GM18868 (cell line): ENCODE measurements around the gene ENG.
"Not testable (repeated sequence)": the region's sequence is repeated elsewhere in the genome, so short reads cannot be mapped to it uniquely, and the experiment has no call there.

Experiments
- ATAC-seq: cut with Tn5 transposase; IDR thresholded peaks from one replicate; pipeline ENCODE4 v1.9.1; 2021; ENCODE audit warnings: mild to moderate bottlenecking, moderate library complexity; ENCODE audit not compliant: unreplicated experiment

The ENG gene

GRCh38 chr9:127854184-127854806 lies at the start of gene ENG:
Gene ENG (minus strand): TSS chr9:127854658. CDS start chr9:127854355, 303 bp downstream.
- no peak for ATAC-seq

DNA sequence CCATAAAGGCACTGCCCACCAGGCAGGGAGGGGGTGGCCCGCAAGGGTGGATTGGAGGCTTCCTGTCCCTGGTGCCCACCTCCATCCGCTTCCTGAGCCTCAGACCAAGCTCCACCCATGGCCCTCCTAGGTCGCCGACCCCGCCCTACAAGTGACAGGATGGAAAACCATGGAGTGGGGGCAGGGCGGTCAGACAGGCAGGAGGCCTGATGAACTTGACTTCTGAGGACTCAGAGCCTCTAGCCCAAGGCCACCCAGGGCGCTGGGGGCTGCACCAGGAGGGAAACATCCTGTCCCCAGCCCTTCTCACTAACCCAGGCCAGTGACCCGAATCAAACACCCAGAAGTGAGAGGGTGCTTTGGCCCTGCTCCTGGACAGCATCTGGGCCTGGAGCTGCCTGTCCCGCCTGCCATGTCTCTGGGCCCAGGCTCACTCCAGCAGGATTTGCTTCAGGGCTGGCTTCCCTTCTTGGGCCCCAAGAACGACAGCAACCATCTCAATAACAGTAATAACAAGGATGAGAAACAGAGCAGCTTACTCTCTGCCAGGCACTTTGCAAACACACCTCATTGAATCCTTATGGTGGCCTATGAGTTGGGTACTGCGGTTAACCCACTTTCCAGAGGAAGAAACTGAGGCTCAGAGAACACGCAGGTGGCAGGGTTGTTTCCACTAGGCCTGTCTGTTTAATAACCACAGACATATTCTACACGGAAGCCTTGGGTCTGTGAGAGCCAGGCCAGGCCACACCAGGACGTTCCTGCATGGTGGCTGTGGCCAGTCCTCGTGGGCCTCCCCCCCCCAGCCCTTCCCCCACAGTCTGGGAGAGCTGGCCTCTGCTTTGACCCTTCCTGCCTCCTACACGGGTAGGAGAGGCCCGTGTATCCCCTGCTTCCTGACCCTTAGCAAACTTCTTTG lies 49.4 kb upstream of the ENG start:
- ATAC-seq = no peak

GRCh38 chr9:127899128-127899943 lies 44.9 kb upstream of the ENG start, which contains the start of gene ST6GALNAC6:
Gene ST6GALNAC6 (minus strand): TSS chr9:127899603. CDS start chr9:127897981, 1,622 bp downstream.
- ATAC-seq = peak; percentile 76

- peak; percentile 9 for ATAC-seq
These were observed 44.1 kb upstream of the ENG start for GRCh38 chr9:127898433-127899127.

DNA sequence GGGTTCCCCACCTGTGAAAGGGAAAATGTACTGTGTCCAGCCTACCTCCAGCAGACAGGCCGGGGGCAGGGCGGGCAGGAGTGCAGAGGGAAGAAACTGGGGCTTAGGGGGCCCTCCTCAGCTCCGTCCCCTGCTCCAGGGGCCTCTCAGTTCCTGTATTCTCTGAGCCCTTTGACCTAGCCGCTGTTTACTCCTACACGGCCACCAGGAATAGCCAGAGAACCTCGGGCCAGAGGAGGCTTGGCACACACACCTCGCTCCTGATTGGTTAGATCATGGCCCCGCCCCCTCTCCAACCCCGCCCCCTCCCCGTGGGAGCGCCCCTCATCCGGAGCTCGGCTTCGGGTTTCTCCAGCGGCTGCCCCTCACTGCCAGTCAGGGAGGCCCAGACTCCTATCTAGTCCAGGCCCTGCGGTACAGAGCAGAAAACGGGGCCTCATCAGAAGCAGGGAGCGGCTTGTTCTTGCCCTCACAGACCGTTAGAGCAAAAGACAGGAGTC lies 42.8 kb upstream of the ENG start:
- ATAC-seq = no peak

DNA sequence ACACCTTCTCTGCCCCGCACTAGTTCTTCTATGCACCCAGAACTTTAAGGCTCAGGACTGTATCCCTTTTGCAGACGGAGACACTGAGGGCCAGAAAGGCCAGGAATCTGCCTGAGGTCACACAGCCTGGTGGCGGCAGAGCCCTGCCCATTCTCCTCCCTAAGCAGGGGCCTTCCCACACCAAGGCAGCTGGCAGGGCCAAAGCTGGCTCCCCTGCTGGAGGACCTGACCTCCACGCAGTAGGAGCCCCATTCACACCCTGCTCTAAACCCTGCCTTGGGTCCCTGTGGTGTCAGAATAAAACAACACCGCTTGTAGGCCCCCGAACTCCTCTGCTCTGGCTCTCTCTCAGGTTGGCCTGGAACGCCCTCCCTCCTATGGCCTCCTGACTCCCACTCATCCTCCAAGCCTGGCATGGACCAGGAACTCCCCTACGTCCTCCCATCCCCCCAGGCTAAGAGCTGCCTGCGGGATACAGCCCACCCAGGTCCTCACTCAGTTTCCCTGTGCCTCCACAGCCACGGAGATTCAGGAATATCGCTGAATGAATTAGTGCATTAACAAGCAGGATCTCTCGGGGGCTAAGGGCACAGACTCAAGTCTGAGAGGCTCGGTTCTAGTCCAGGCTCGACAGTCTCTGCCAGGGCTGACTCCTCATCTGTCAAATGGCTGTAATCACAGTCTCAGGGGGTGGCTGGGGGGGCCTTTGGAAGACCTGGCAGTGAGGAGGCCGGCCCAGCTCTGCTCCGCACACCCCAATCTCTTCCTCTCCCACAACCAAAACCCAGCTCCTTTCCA lies 42.1 kb upstream of the ENG start:
- ATAC-seq = no peak

DNA sequence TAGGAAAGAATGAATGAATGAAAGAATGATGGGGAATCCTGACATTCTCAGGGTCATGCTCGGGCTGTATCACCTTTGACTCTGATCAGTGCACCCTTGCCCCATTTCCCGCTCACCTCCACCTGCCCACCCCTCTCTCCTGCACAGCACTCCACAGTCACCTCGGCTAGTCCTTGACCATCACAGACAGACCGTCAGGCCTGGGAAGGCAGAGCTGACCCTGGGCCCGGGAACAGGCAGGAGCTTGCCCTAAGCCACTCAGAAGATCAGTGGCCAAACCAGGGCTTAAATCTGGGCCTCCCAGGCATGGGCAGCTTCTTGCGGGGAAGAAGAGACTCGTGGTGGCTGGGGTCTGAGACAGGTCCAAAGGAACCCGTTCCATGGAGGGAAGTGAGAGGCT lies 41.4 kb upstream of the ENG start:
- ATAC-seq = no peak

DNA sequence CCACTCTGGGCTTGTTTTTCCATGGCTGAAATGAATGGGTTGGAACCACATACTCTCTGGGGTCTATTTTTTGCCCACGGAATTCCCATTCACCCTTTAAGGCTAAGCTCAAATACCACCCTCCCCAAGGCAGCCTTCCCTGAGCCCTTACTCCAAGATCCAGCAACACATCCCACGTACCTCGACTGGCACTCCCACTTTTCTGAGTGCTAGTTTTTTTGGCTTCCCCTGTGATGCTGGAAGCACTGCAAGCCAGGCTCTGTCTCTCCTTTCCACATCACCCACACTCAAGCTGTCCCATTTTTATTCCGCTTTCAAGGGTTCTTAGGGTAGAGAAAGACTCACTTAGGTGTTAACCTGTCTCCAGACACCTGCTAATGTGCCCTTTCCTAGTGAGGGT lies 38.9 kb upstream of the ENG start:
- no peak for ATAC-seq

GRCh38 chr9:127892831-127893230 lies 38.4 kb upstream of the ENG start:
- ATAC-seq = no peak

- no peak for ATAC-seq
These were observed 35.6 kb upstream of the ENG start for GRCh38 chr9:127890053-127890452.

DNA sequence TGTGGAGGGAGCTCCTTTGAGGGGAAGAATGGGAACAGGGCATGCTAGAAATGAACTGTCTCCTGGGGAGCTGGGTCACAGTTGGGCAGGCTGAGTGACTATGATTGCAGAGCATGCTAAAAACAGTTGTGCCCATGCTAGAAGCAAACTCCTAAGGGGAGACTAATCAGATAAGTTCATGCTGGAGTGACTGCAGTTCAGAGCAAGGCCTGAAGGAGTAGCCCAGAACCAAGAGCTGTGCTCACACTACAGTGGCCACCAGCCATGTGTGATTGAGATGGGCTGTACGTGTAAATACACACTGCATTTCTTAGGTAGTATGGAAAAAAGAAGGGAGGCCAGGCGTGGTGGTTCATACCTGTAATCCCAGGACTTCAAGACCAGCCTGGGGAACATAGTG lies 33.3 kb upstream of the ENG start:
- no peak for ATAC-seq

DNA sequence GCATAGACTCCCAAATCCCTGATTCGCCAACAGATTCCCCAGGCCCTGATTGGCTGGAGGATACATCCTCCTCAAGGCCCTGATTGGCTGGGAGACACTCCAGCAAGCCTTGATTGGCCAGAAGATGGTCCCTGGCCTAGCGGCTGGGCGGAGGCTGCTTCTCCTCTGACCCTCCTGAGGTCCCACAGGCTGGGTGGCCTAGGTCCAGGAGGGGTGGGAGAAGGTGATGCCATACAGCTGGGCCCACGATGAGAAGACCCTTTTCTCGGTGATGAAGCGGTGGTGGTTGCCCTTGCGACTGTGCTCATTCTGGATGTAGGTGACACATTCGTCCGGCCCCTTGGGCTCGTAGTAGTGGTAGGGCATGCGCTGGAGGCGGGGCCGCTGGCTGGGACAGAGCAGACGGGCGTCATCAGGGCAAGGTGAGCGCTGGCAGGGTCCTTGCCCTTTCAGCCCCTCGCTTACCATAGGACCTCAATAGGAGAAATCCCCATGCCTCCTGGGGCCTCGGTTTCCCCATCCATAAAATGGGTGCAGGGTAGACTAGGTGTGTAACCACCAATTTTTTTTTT lies 32.0 kb upstream of the ENG start:
- ATAC-seq = no peak

- no peak for ATAC-seq
These were observed 31.2 kb upstream of the ENG start for GRCh38 chr9:127885508-127886281.

DNA sequence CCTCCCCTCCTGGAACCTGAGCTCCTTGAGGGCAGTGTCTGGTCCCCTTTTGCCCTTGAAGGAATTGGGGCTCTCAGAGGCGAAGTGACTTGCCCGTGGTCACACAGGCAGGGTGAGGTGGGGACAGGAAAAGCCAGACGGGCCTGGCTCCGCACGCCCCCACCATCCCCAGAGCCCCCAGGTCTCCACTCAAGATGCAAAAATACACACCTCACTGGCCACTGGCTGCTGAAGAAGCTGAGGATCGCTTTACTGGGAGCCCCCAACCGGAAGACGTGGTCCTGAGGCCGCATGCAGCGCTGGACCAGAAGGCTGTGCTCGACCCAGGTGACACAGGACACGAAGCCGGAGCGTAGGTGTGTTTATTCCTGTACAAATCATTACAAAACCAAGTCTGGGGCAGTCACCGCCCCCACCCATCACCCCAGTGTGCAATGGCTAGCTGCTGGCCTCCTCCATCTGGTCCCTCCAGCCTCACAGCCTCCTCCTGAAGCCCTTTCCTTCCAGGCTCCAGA lies 30.6 kb upstream of the ENG start:
- ATAC-seq = no peak

- no peak for ATAC-seq
These were observed 30.0 kb upstream of the ENG start for GRCh38 chr9:127884427-127884911.

DNA sequence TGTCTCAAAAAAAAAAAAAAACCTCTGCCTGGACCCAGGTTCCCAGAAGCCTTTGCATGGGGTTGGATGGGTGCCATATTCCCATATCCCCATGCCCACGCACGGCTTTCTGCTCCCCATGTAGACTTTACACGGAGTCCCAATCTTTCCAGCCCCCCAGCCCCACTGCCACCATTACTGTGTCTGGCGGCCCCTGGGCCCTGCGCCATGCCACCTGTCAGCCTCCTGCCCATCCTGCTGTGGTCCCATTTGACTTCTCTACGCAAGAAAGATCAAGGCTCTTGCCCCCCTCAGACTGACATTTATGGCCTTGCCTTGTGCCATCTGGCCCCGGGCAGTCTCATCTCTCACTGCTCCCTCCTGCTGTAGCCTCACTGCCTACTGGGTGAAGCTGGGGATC lies 29.5 kb upstream of the ENG start:
- ATAC-seq = no peak

DNA sequence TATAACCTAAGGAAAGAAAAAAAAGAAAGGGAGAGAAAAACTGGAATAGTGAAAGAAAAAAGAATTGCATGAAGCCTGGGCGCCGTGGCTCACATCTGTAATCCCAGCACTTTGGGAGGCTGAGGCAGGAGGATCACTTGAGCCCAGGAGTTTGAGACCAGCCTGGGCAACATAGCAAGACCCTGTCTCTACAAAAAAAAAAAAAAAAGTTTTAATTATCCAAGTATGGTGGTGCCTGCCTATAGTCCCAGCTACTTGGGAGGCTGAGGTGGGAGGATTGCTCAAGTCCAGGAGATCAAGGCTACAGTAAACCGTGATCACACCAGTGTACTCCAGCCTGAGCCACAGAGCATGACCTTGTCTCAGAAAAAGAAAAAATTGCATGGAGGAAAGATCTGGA lies 27.3 kb upstream of the ENG start:
- not testable (repeated sequence) for ATAC-seq

- ATAC-seq = no peak
These were observed 25.7 kb upstream of the ENG start for GRCh38 chr9:127880143-127880542.
